K562 (cell line): Measurements from ENCODE around the gene CLTA. TPM values are rescaled to one million over a fixed set of nuclear protein-coding genes. Genes with fewer than 3 reads are reported as not detected.

Experiments
- ATAC-seq: fragments of 200-7000 bp; cut with Tn5 transposase; 3 replicates; pipeline ENCODE4 v1.9.1; 2020; ENCODE audit warnings: moderate library complexity
- BruUV-seq: library from RNA; stranded (reverse); fragments of 400-500 nt; replicated peaks from 2 replicates; lab custom pipeline; 2021; lab: Mats Ljungman, UMichigan
- CTCF ChIA-PET: fragments of 300-600 bp; formaldehyde crosslinking; extraction: SDS; loops from one replicate; lab custom pipeline; 2021; ENCODE audit warnings: low intra/inter-chr PET ratio; lab: Yijun Ruan, JAX
- POLR2A ChIA-PET: fragments of 300-600, 350-650 bp; sonication (Branson Sonifier 250); formaldehyde crosslinking; extraction: SDS; loops from one replicate; lab custom pipeline; 2021; ENCODE audit warnings: antibody characterized with exemption, inconsistent platforms; lab: Yijun Ruan, JAX
- DNase-seq, 4 experiments: peaks; one replicate each; pipeline versions ENCODE4 v3.0.0 to v3.0.0-alpha.2; 2011 to 2018; ENCODE audit warnings: low spot score in 3 of 4, mixed read lengths in 3 of 4; ENCODE audit errors: extremely low read depth in 1 of 4
- FAIRE-seq: peaks from 2 replicates; lab custom pipeline; 2011; peaks lifted over from hg19 to GRCh38; lab: Jason Lieb, UNC
- H2AFZ ChIP-seq: 2 replicates; pipeline ENCODE4 v1.6.0; 2011; ENCODE audit warnings: low read depth, low read length, control low read depth, inconsistent platforms
- H3K27ac ChIP-seq: fragments of 200-600 bp; 3 replicates; pipeline ENCODE4 v1.8.0; 2011; ENCODE audit warnings: low read depth, mild to moderate bottlenecking, control low read depth, inconsistent platforms, low read length, moderate library complexity, mixed read lengths; ENCODE audit errors: extremely low read depth
- H3K27me3 ChIP-seq, 2 experiments: fragments of 300-600 bp in 1 of 2; 2 replicates in 1 of 2; 3 replicates in 1 of 2; pipeline versions ENCODE4 v1.6.0 to v1.8.0; 2011; ENCODE audit warnings: inconsistent platforms in 2 of 2, low read length in 2 of 2, mild to moderate bottlenecking in 1 of 2, mixed read lengths in 1 of 2, moderate library complexity in 1 of 2; ENCODE audit not compliant: control insufficient read depth in 2 of 2, insufficient read depth in 2 of 2
- H3K36me3 ChIP-seq: fragments of 300-600 bp; 3 replicates; pipeline ENCODE4 v1.8.0; 2011; ENCODE audit warnings: mild to moderate bottlenecking, low read length, inconsistent platforms; ENCODE audit not compliant: control insufficient read depth, insufficient read depth
- H3K4me1 ChIP-seq, 2 experiments: fragments of 200-600 bp in 1 of 2; replicated peaks in 1 of 2; 2 replicates in 1 of 2; 3 replicates in 1 of 2; pipeline versions ENCODE4 v1.5.1 to v1.8.0; 2011; ENCODE audit warnings: inconsistent platforms in 2 of 2, low read length in 2 of 2, mild to moderate bottlenecking in 1 of 2, mixed read lengths in 1 of 2, moderate library complexity in 1 of 2; ENCODE audit not compliant: control insufficient read depth in 2 of 2, insufficient read depth in 2 of 2
- H3K4me2 ChIP-seq: 2 replicates; pipeline ENCODE4 v1.6.1; 2011; ENCODE audit warnings: low read length, control low read depth, inconsistent platforms, mixed read lengths; ENCODE audit not compliant: insufficient read depth
- H3K4me3 ChIP-seq: fragments of 200-600 bp; sonication (generic), shearing (Covaris generic); 2 replicates; pipeline ENCODE4 v1.5.1; 2016; ENCODE audit warnings: control low read depth, inconsistent platforms
- H3K79me2 ChIP-seq: fragments of 200-600 bp; 3 replicates; pipeline ENCODE4 v1.8.0; 2011; ENCODE audit warnings: low read length, inconsistent platforms; ENCODE audit not compliant: control insufficient read depth, insufficient read depth
- H3K9ac ChIP-seq, 2 experiments: 2 replicates each; pipeline versions ENCODE4 v1.6.0 to v1.6.1; 2011; ENCODE audit warnings: low read depth in 2 of 2, low read length in 2 of 2, control low read depth in 1 of 2, inconsistent platforms in 1 of 2, mild to moderate bottlenecking in 1 of 2, mixed read lengths in 1 of 2; ENCODE audit not compliant: insufficient read depth in 1 of 2
- H3K9me1 ChIP-seq: one replicate; pipeline ENCODE4 v1.6.0; 2011; ENCODE audit warnings: inconsistent platforms, mild to moderate bottlenecking, low read length, moderate library complexity; ENCODE audit not compliant: control insufficient read depth, insufficient read depth
- H3K9me3 ChIP-seq: replicated peaks from 2 replicates; pipeline ENCODE4 v1.5.1; 2011; ENCODE audit warnings: low read depth, low read length, inconsistent platforms; ENCODE audit not compliant: control insufficient read depth, insufficient read depth
- H4K20me1 ChIP-seq: replicated peaks from 2 replicates; pipeline ENCODE4 v1.6.1; 2011; ENCODE audit warnings: low read length, inconsistent platforms, mixed read lengths; ENCODE audit not compliant: control insufficient read depth, insufficient read depth
- BRD9 ChIP-seq: fragments of 450-650 bp; IDR thresholded peaks from 2 replicates; pipeline ENCODE4 v1.6.1; 2018; ENCODE audit warnings: low read depth; ENCODE audit not compliant: partially characterized antibody
- CEBPZ ChIP-seq: fragments of 150-350 bp; IDR thresholded peaks from 2 replicates; pipeline ENCODE4 v1.6.1; 2014; ENCODE audit warnings: low read depth, mild to moderate bottlenecking, low read length, borderline replicate concordance
- JUND ChIP-seq, 2 experiments: IDR thresholded peaks; 2 replicates in 1 of 2; 3 replicates in 1 of 2; pipeline ENCODE4 v1.6.1; 2011; ENCODE audit warnings: borderline replicate concordance in 2 of 2, low read depth in 2 of 2, low read length in 2 of 2, improper control_type of control experiment in 1 of 2, missing biosample characterization in 1 of 2, missing genetic modification characterization in 1 of 2, missing genetic modification reagents in 1 of 2
- NFIX ChIP-seq: fragments of 250-450 bp; sonication (Bioruptor Pico); IDR thresholded peaks from 2 replicates; pipeline ENCODE4 v1.4.0; 2020; ENCODE audit warnings: low read depth, mild to moderate bottlenecking, moderate library complexity
- STAT6 ChIP-seq: sonication (generic); formaldehyde crosslinking; IDR thresholded peaks from 2 replicates; pipeline ENCODE4 v1.8.1; 2023; ENCODE audit warnings: mild to moderate bottlenecking, missing genetic modification reagents
- TEAD1 ChIP-seq, 2 experiments: fragments of 450-650 bp in 1 of 2; sonication (generic) in 1 of 2; formaldehyde crosslinking; IDR thresholded peaks; 2 replicates each; pipeline versions ENCODE4 v1.4.0 to v1.8.0; 2020 to 2022; ENCODE audit warnings: mild to moderate bottlenecking in 2 of 2, missing genetic modification reagents in 1 of 2
- ZFPM2 ChIP-seq: fragments of 250-450 bp; sonication (Bioruptor Pico); IDR thresholded peaks from 2 replicates; pipeline ENCODE4 v1.5.1; 2022; ENCODE audit warnings: mild to moderate bottlenecking
- ZNF830 ChIP-seq: fragments of 250-450 bp; sonication (Bioruptor Pico); IDR thresholded peaks from 2 replicates; pipeline ENCODE4 v1.5.0; 2021; ENCODE audit warnings: mild to moderate bottlenecking
- WGBS: fragments of 100-300 bp; shearing (Covaris generic); methylation state at CpG from one replicate; pipeline ENCODE4 v1.1.6; 2016; ENCODE audit warnings: low coverage, mixed read lengths; ENCODE audit not compliant: insufficient coverage; ENCODE audit errors: missing lambda C conversion rate; 5-methylcytosine and 5-hydroxymethylcytosine counted together
- in situ Hi-C: fragments of 300-500 bp; cut with MboI; formaldehyde crosslinking; loops from 4 replicates; pipeline ENCODE4 v1.15.0; 2018; ENCODE audit warnings: inconsistent platforms, mixed read lengths
- intact Hi-C: fragments of 100-400 bp; cut with micrococcal nuclease; formaldehyde crosslinking; loops from 2 replicates; pipeline ENCODE4 v1.14.2; 2022
- polyA plus RNA-seq, 8 experiments: library from polyadenylated mRNA; depleted of rRNA in 4 of 8; stranded (reverse) in 5 of 8; unstranded in 3 of 8; fragments of >200 nt; fragmentation: Nextera tagmentation in 2 of 8; fragmentation: Illumina TruSeq in 1 of 8; extraction: Ambion mirVana in 2 of 8; extraction: Trizol in 1 of 8; gene quantifications; 2 replicates each; pipeline versions ENCODE4 v1.2.1 to v1.2.3, GENCODE V29; 2011 to 2014; ENCODE audit warnings: inconsistent platforms in 1 of 8, missing spikeins in 1 of 8
- total RNA-seq, 7 experiments: library from RNA; depleted of rRNA in 6 of 7; stranded (reverse); fragments of >200 nt in 6 of 7; fragmentation: Illumina TruSeq in 2 of 7; extraction: Trizol in 2 of 7; gene quantifications; 2 replicates each; pipeline versions ENCODE4 v1.2.1 to v1.2.3, GENCODE V29; 2011 to 2021; ENCODE audit warnings: low replicate concordance in 1 of 7
- TF ChIP-seq, protein P1 (sequence below): fragments of 450-650 bp; formaldehyde crosslinking; IDR thresholded peaks from 2 replicates; pipeline ENCODE4 v1.4.0; 2020; ENCODE audit warnings: mild to moderate bottlenecking, moderate library complexity

CLTA gene
- total and polyA plus RNA-seq, 9 of the 15 experiments (the other 6 are each of a cell fraction or from before 2014, with no cell fraction given) = 37.8 to 219 (median 144) TPM

DNA sequence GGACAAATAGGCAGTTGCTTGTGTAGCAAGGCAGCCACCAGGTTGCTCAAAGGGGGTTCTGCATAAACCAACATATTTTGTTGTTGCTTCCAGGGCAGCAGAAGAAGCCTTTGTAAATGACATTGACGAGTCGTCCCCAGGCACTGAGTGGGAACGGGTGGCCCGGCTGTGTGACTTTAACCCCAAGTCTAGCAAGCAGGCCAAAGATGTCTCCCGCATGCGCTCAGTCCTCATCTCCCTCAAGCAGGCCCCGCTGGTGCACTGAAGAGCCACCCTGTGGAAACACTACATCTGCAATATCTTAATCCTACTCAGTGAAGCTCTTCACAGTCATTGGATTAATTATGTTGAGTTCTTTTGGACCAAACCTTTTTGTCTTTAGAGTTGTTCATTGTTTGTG lies 20.8 kb downstream of the CLTA start:
- no peak overlapping the region for H2AFZ ChIP-seq
- no peak for FAIRE-seq
- WGBS = 92% methylated on average over 7 of the region's 7 CpGs
- H3K79me2 ChIP-seq = peaks cover 31% of the 10 kb centered on the region
- H3K4me3 ChIP-seq = no peak overlapping the region
- no peak for TF ChIP-seq ZFPM2 (CRISPR knock-in tag)
- no peak for TF ChIP-seq ZNF830 (CRISPR knock-in tag)
- TF ChIP-seq STAT6 = no peak
- no peak for TF ChIP-seq TEAD1 (CRISPR knock-in tag; IDR thresholded peaks at IDR 0.05)
- no peak for TF ChIP-seq JUND (IDR thresholded peaks at IDR 0.05; ENCODE audit: borderline replicate concordance, low read depth, low read length)
- no peak for TF ChIP-seq JUND (tag; IDR thresholded peaks at IDR 0.05; ENCODE audit: borderline replicate concordance, low read depth, low read length)
- TF ChIP-seq, protein P1, sequence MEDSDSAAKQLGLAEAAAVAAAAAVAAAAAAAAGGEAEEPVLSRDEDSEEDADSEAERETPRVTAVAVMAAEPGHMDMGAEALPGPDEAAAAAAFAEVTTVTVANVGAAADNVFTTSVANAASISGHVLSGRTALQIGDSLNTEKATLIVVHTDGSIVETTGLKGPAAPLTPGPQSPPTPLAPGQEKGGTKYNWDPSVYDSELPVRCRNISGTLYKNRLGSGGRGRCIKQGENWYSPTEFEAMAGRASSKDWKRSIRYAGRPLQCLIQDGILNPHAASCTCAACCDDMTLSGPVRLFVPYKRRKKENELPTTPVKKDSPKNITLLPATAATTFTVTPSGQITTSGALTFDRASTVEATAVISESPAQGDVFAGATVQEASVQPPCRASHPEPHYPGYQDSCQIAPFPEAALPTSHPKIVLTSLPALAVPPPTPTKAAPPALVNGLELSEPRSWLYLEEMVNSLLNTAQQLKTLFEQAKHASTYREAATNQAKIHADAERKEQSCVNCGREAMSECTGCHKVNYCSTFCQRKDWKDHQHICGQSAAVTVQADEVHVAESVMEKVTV (CRISPR knock-in tag) = no peak
- no peak for TF ChIP-seq BRD9
- no peak for TF ChIP-seq CEBPZ
- TF ChIP-seq NFIX (CRISPR knock-in tag) = no peak
- TF ChIP-seq, all 486 proteins: peak for 0
- Histone ChIP-seq H3K4me2 (no peak overlapping the region), H3K9ac (no peak overlapping the region), H3K36me3 (peaks cover 87% of the 10 kb centered on the region), H3K27me3 (no peaks in the 10 kb centered on the region), H3K9me1 (no peaks in the 10 kb centered on the region), H3K27ac (no peak overlapping the region), H4K20me1 (peaks cover 6% of the 10 kb centered on the region), H3K9me3 (no peaks in the 10 kb centered on the region), H3K4me1 (peaks cover 7 to 32% of the 10 kb centered on the region in 2 experiments; a peak in 4 of 5 replicates)
- ChIA-PET CTCF (no interaction called here), POLR2A (interaction anchor here (0.5 to 1.1 kb wide), 2 partner anchors 20 to 393 kb away, joined by 3 read pairs; no protein-coding TSS in a partner anchor)
- no TSS peak for BruUV-seq
- ATAC-seq = no peak
- in situ Hi-C loops = no loop called here
- DNase-seq = no peak
- intact Hi-C loops = no loop called here
